Endodermal cell (in vitro differentiated cells): ENCODE measurements around the gene ATP8B4. TPM values are rescaled to one million over a fixed set of nuclear protein-coding genes. Genes with fewer than 3 reads are reported as not detected.

Experiments used
- DNase-seq: peaks from one replicate; pipeline ENCODE4 v3.0.0-alpha.2; 2017
- H3K27ac ChIP-seq: 2 replicates; pipeline ENCODE4 v1.5.1; 2013; ENCODE audit warnings: mild to moderate bottlenecking, low read depth, low read length, moderate library complexity
- H3K27me3 ChIP-seq: 2 replicates; pipeline ENCODE4 v1.6.1; 2013; ENCODE audit warnings: mild to moderate bottlenecking, low read length, moderate library complexity; ENCODE audit not compliant: insufficient read depth, control insufficient read depth, poor library complexity, severe bottlenecking
- H3K36me3 ChIP-seq: 2 replicates; pipeline ENCODE4 v1.7.0; 2013; ENCODE audit warnings: mild to moderate bottlenecking, low read length, moderate library complexity; ENCODE audit not compliant: control insufficient read depth, insufficient read depth
- H3K4me1 ChIP-seq: one replicate; pipeline ENCODE4 v1.7.0; 2013; ENCODE audit warnings: low read length; ENCODE audit not compliant: control insufficient read depth, insufficient read depth
- H3K4me3 ChIP-seq: 2 replicates; pipeline ENCODE4 v1.5.1; 2013; ENCODE audit warnings: mild to moderate bottlenecking, low read length, moderate library complexity
- H3K9ac ChIP-seq: 2 replicates; pipeline ENCODE4 v1.6.1; 2013; ENCODE audit warnings: mild to moderate bottlenecking, low read length, moderate library complexity; ENCODE audit not compliant: poor library complexity, severe bottlenecking; ENCODE audit errors: extremely low read depth
- H3K9me3 ChIP-seq: 2 replicates; pipeline ENCODE4 v1.6.1; 2013; ENCODE audit warnings: mild to moderate bottlenecking, low read length, moderate library complexity; ENCODE audit not compliant: control insufficient read depth
- H3K27ac Mint-ChIP-seq: 2 replicates; pipeline ENCODE4 v1.8.0; 2020; ENCODE audit warnings: mixed read lengths
- H3K27me3 Mint-ChIP-seq: 2 replicates; pipeline ENCODE4 v1.8.0; 2021; ENCODE audit warnings: mild to moderate bottlenecking, mixed read lengths; ENCODE audit not compliant: insufficient read depth
- H3K36me3 Mint-ChIP-seq: 2 replicates; pipeline ENCODE4 v1.8.0; 2020; ENCODE audit warnings: low read depth, mixed read lengths
- H3K4me1 Mint-ChIP-seq: 2 replicates; pipeline ENCODE4 v1.8.0; 2020; ENCODE audit warnings: mixed read lengths
- H3K4me3 Mint-ChIP-seq: 2 replicates; pipeline ENCODE4 v1.8.0; 2020; ENCODE audit warnings: mild to moderate bottlenecking, moderate library complexity, mixed read lengths
- H3K9me3 Mint-ChIP-seq: 2 replicates; pipeline ENCODE4 v1.8.0; 2020; ENCODE audit warnings: mild to moderate bottlenecking, mixed read lengths
- CTCF ChIP-seq: fragments of 200-600 bp; sonication (generic); conservative IDR thresholded peaks from 2 replicates; pipeline ENCODE4 v1.5.0; 2021; ENCODE audit warnings: antibody characterized with exemption, mild to moderate bottlenecking
- WGBS, 2 experiments: methylation state at CpG; one replicate each; pipeline versions ENCODE4 v1.1.5 to v1.1.7; 2013; ENCODE audit warnings: missing lambda C conversion rate in 2 of 2, mixed read lengths in 1 of 2; ENCODE audit not compliant: insufficient coverage in 1 of 2, insufficient read length in 1 of 2; 5-methylcytosine and 5-hydroxymethylcytosine counted together
- total RNA-seq, 2 donors: library from RNA; stranded (reverse); fragmentation: NEBNext Ultra II Directional in 1 of 2; extraction: Animal tissue kit (Norgen Biotek cat#: 25700) in 1 of 2; gene quantifications; 2 replicates in 1 of 2; 3 replicates in 1 of 2; pipeline ENCODE4 v1.2.1, GENCODE V29; 2021

Gene ATP8B4
- total RNA-seq, 2 donors from 2014 or later: 0.64 to 0.95 TPM

DNA sequence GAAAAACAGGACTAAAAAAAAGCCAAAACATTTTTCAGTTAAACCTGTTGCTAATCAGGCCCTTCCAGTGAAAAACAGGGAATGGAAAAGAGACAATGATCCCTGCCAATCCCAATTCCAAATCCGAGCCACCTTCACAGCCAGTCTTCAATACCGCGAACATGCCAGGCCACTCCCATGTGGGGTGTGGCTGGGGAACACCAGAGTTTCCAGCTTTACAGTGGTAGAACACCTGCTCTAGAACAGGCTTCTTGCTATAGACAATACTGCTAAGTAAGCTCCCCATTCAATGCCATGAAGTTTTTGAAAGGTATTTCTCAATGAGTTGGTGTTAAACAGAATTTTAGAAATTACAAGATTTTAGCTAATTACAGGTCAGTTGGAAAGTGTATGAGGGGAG lies 228.3 kb downstream of the ATP8B4 start:
- no peaks in the 10 kb centered on the region for H3K36me3 Mint-ChIP-seq

GRCh38 chr15:49889536-49889935 lies 229.5 kb downstream of the ATP8B4 start:
- H3K9me3 Mint-ChIP-seq: no peaks in the 10 kb centered on the region

More for the DNA sequence above, 228.3 kb downstream of the ATP8B4 start:
- TF ChIP-seq CTCF: no peak
- Mint-ChIP-seq H3K9me3 (no peaks in the 10 kb centered on the region), H3K4me1 (no peaks in the 10 kb centered on the region), H3K4me3 (no peak overlapping the region), H3K27ac (no peak overlapping the region), H3K27me3 (no peaks in the 10 kb centered on the region)
- H3K4me1 ChIP-seq: no peaks in the 10 kb centered on the region
- DNase-seq: no peak
- no peak overlapping the region for H3K9ac ChIP-seq
- H3K4me3 ChIP-seq: no peak overlapping the region
- H3K36me3 ChIP-seq: no peaks in the 10 kb centered on the region
- no peak overlapping the region for H3K27ac ChIP-seq
- no peaks in the 10 kb centered on the region for H3K27me3 ChIP-seq
- 92% methylated on average over 3 of the region's 3 CpGs; no CpG with 5 or more reads in 1 of the 2 experiments for WGBS, 2 experiments
- H3K9me3 ChIP-seq: no peaks in the 10 kb centered on the region

GRCh38 chr15:49888734-49889133 lies 230.3 kb downstream of the ATP8B4 start:
- TF ChIP-seq CTCF: no peak
- Mint-ChIP-seq H3K4me1 (no peaks in the 10 kb centered on the region), H3K9me3 (no peaks in the 10 kb centered on the region), H3K4me3 (no peak overlapping the region), H3K27me3 (no peaks in the 10 kb centered on the region), H3K27ac (no peak overlapping the region), H3K36me3 (no peaks in the 10 kb centered on the region)
- Histone ChIP-seq H3K27ac (no peak overlapping the region), H3K9ac (no peak overlapping the region), H3K4me1 (no peaks in the 10 kb centered on the region), H3K4me3 (no peak overlapping the region), H3K27me3 (no peaks in the 10 kb centered on the region), H3K36me3 (no peaks in the 10 kb centered on the region), H3K9me3 (no peaks in the 10 kb centered on the region)
- no peak for DNase-seq
- 79% methylated on average over 3 of the region's 3 CpGs; no CpG with 5 or more reads in 1 of the 2 experiments for WGBS, 2 experiments

More at GRCh38 chr15:49889536-49889935, 229.5 kb downstream of the ATP8B4 start:
- no peak overlapping the region for H3K27ac Mint-ChIP-seq
- DNase-seq: no peak
- H3K9ac ChIP-seq: no peak overlapping the region
- H3K36me3 Mint-ChIP-seq: no peaks in the 10 kb centered on the region
- no peaks in the 10 kb centered on the region for H3K27me3 ChIP-seq
- H3K27ac ChIP-seq: no peak overlapping the region
- 98 to 100% methylated on average over 2 of the region's 2 CpGs for WGBS, 2 experiments
- no peaks in the 10 kb centered on the region for H3K36me3 ChIP-seq
- TF ChIP-seq CTCF: no peak
- H3K27me3 Mint-ChIP-seq: no peaks in the 10 kb centered on the region
- H3K4me3 ChIP-seq: no peak overlapping the region
- no peaks in the 10 kb centered on the region for H3K4me1 ChIP-seq
- H3K9me3 ChIP-seq: no peaks in the 10 kb centered on the region
- no peaks in the 10 kb centered on the region for H3K4me1 Mint-ChIP-seq
- no peak overlapping the region for H3K4me3 Mint-ChIP-seq
